HEK293 (cell line): ENCODE measurements around the gene EPS8L3.

Source experiments
- CTCF ChIA-PET: fragments of 350-600 bp; formaldehyde crosslinking; extraction: SDS; loops from one replicate; lab custom pipeline; 2021; ENCODE audit warnings: antibody characterized with exemption; lab: Yijun Ruan, JAX
- POLR2A ChIA-PET: fragments of 300-600 bp; formaldehyde crosslinking; extraction: SDS; loops from one replicate; lab custom pipeline; 2020; ENCODE audit warnings: antibody characterized with exemption, inconsistent platforms; lab: Yijun Ruan, JAX
- H3K27ac ChIP-seq: fragments of 200-500 bp; sonication (Bioruptor generic); 2 replicates; pipeline ENCODE4 v1.5.1; 2014; ENCODE audit warnings: low read depth, low read length, control low read depth, inconsistent platforms; ENCODE audit errors: extremely low read depth
- H3K36me3 ChIP-seq, 2 experiments: fragments of 200-500 bp in 1 of 2; sonication (Bioruptor generic) in 1 of 2; 1 replicate in 1 of 2; 2 replicates in 1 of 2; pipeline ENCODE4 v1.5.1; 2014 to 2017; ENCODE audit warnings: inconsistent platforms in 2 of 2, low read length in 2 of 2; ENCODE audit not compliant: control insufficient read depth in 2 of 2, insufficient read depth in 1 of 2
- H3K4me1 ChIP-seq: fragments of 200-500 bp; sonication (Bioruptor generic); 2 replicates; pipeline ENCODE4 v1.5.1; 2014; ENCODE audit warnings: mild to moderate bottlenecking, low read length, inconsistent platforms; ENCODE audit not compliant: control insufficient read depth, insufficient read depth
- H3K4me3 ChIP-seq: 2 replicates; pipeline ENCODE4 v1.5.1; 2011; ENCODE audit warnings: low read depth, mild to moderate bottlenecking, control low read depth, low read length, moderate library complexity
- H3K9me3 ChIP-seq: fragments of 200-500 bp; sonication (Bioruptor generic); 2 replicates; pipeline ENCODE4 v1.5.1; 2014; ENCODE audit warnings: low read depth, low read length, inconsistent platforms; ENCODE audit not compliant: control insufficient read depth, insufficient read depth
- KLF9 ChIP-seq: fragments of 450-650 bp; formaldehyde crosslinking; IDR thresholded peaks from 2 replicates; pipeline ENCODE4 v1.5.1; 2016; ENCODE audit warnings: missing biosample characterization, missing genetic modification characterization, low read depth
- MZF1 ChIP-seq: fragments of 450-650 bp; formaldehyde crosslinking; IDR thresholded peaks from 2 replicates; pipeline ENCODE4 v1.5.1; 2017; ENCODE audit warnings: missing biosample characterization, missing genetic modification characterization, borderline replicate concordance
- OSR2 ChIP-seq: fragments of 450-650 bp; formaldehyde crosslinking; IDR thresholded peaks from 2 replicates; pipeline ENCODE4 v1.5.1; 2016; ENCODE audit warnings: missing biosample characterization, missing genetic modification characterization
- PRDM1 ChIP-seq: fragments of 450-650 bp; formaldehyde crosslinking; IDR thresholded peaks from 2 replicates; pipeline ENCODE4; 2016; ENCODE audit warnings: missing biosample characterization, missing genetic modification characterization
- SP3 ChIP-seq: fragments of 450-650 bp; formaldehyde crosslinking; IDR thresholded peaks from 2 replicates; pipeline ENCODE4 v1.5.1; 2016; ENCODE audit warnings: missing biosample characterization, missing genetic modification characterization
- TRIM28 ChIP-seq: IDR thresholded peaks from 2 replicates; pipeline ENCODE4 v1.6.1; 2011; ENCODE audit warnings: low read length, control low read depth, borderline replicate concordance
- ZBTB20 ChIP-seq: fragments of 450-650 bp; formaldehyde crosslinking; IDR thresholded peaks from 2 replicates; pipeline ENCODE4 v1.5.1; 2016; ENCODE audit warnings: missing biosample characterization, missing genetic modification characterization
- ZBTB21 ChIP-seq: fragments of 450-650 bp; formaldehyde crosslinking; IDR thresholded peaks from 2 replicates; pipeline ENCODE4 v1.5.1; 2017; ENCODE audit warnings: missing biosample characterization, missing genetic modification characterization
- ZBTB7A ChIP-seq: fragments of 450-650 bp; formaldehyde crosslinking; IDR thresholded peaks from 2 replicates; pipeline ENCODE4 v1.5.1; 2016; ENCODE audit warnings: low read depth, missing biosample characterization, missing genetic modification characterization
- ZFP69B ChIP-seq: fragments of 450-650 bp; formaldehyde crosslinking; IDR thresholded peaks from 2 replicates; pipeline ENCODE4 v1.5.1; 2016; ENCODE audit warnings: missing biosample characterization, missing genetic modification characterization
- ZNF112 ChIP-seq: fragments of 450-650 bp; formaldehyde crosslinking; IDR thresholded peaks from 2 replicates; pipeline ENCODE4 v1.5.0; 2017; ENCODE audit warnings: missing biosample characterization, missing genetic modification characterization
- ZNF132 ChIP-seq: fragments of 450-650 bp; formaldehyde crosslinking; IDR thresholded peaks from 2 replicates; pipeline ENCODE4 v1.5.1; 2017; ENCODE audit warnings: missing biosample characterization, missing genetic modification characterization, borderline replicate concordance
- ZNF16 ChIP-seq: fragments of 450-650 bp; formaldehyde crosslinking; IDR thresholded peaks from 2 replicates; pipeline ENCODE4 v1.5.1; 2016; ENCODE audit warnings: low read depth, missing biosample characterization, missing genetic modification characterization
- ZNF248 ChIP-seq: fragments of 450-650 bp; formaldehyde crosslinking; IDR thresholded peaks from 2 replicates; pipeline ENCODE4 v1.5.1; 2017; ENCODE audit warnings: missing biosample characterization, missing genetic modification characterization
- ZNF37A ChIP-seq: fragments of 450-650 bp; IDR thresholded peaks from 2 replicates; pipeline ENCODE4 v1.5.1; 2018; ENCODE audit warnings: missing biosample characterization, missing genetic modification characterization
- ZNF394 ChIP-seq: fragments of 450-650 bp; formaldehyde crosslinking; IDR thresholded peaks from 2 replicates; pipeline ENCODE4 v1.5.1; 2016; ENCODE audit warnings: missing biosample characterization, missing genetic modification characterization, mild to moderate bottlenecking, moderate library complexity, borderline replicate concordance
- ZNF423 ChIP-seq: fragments of 450-650 bp; formaldehyde crosslinking; IDR thresholded peaks from 2 replicates; pipeline ENCODE4 v1.5.1; 2016; ENCODE audit warnings: missing biosample characterization, missing genetic modification characterization
- ZNF433 ChIP-seq: fragments of 450-650 bp; formaldehyde crosslinking; IDR thresholded peaks from 2 replicates; pipeline ENCODE4 v1.5.1; 2016; ENCODE audit warnings: missing biosample characterization, missing genetic modification characterization, low read depth
- ZNF530 ChIP-seq: fragments of 450-650 bp; formaldehyde crosslinking; IDR thresholded peaks from 2 replicates; pipeline ENCODE4 v1.5.1; 2016; ENCODE audit warnings: low read depth, missing biosample characterization, missing genetic modification characterization
- ZNF600 ChIP-seq: fragments of 450-650 bp; formaldehyde crosslinking; IDR thresholded peaks from 2 replicates; pipeline ENCODE4 v1.5.1; 2016; ENCODE audit warnings: missing biosample characterization, missing genetic modification characterization
- ZNF747 ChIP-seq: fragments of 450-650 bp; formaldehyde crosslinking; IDR thresholded peaks from 2 replicates; pipeline ENCODE4 v1.5.1; 2016; ENCODE audit warnings: missing biosample characterization, missing genetic modification characterization
- TF ChIP-seq, protein P1 (sequence below): fragments of 450-650 bp; formaldehyde crosslinking; IDR thresholded peaks from 2 replicates; pipeline ENCODE4 v1.5.1; 2016; ENCODE audit warnings: missing biosample characterization, missing genetic modification characterization
- TF ChIP-seq, protein P2 (sequence below): fragments of 450-650 bp; formaldehyde crosslinking; IDR thresholded peaks from 2 replicates; pipeline ENCODE4 v1.5.1; 2017; ENCODE audit warnings: missing biosample characterization, missing genetic modification characterization

Gene EPS8L3

DNA sequence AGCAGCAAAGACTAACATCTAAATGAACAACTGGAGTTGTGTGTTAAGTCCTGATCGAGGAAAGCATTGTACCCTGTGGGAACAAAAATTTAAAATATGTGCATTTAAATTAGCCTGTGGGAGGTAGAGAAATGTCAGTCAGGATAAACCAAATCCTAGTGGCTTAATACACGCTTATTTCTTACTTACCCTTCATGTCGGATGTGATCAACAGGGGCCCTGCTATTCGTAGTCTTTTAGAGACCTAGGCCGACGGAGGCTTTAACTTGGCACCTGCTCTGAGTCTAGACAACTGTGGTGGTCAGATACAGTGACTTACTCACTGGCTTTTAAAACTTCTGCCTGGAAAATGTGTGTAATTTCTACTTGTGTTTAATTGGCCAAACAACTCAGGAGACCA lies 33.1 kb downstream of the EPS8L3 start:
- Histone ChIP-seq H3K36me3 (no peaks in the 10 kb centered on the region), H3K9me3 (no peaks in the 10 kb centered on the region), H3K27ac (no peak overlapping the region), H3K4me1 (no peaks in the 10 kb centered on the region), H3K4me3 (no peak overlapping the region)
- POLR2A ChIA-PET = no interaction called here
- CTCF ChIA-PET = interaction anchor here (2.9 kb wide), 1 partner anchor 91 kb away, joined by 6 read pairs; no protein-coding TSS in a partner anchor
- TF ChIP-seq MZF1 (tag by site-specific recombination) (no peak), ZNF433 (tag by site-specific recombination) (no peak), ZBTB7A (no peak), ZNF37A (no peak), ZBTB21 (tag by site-specific recombination) (no peak), ZNF132 (tag by site-specific recombination) (no peak), PRDM1 (tag by site-specific recombination) (no peak), ZNF16 (tag by site-specific recombination) (no peak), ZFP69B (tag by site-specific recombination) (no peak), ZNF394 (no peak)

DNA sequence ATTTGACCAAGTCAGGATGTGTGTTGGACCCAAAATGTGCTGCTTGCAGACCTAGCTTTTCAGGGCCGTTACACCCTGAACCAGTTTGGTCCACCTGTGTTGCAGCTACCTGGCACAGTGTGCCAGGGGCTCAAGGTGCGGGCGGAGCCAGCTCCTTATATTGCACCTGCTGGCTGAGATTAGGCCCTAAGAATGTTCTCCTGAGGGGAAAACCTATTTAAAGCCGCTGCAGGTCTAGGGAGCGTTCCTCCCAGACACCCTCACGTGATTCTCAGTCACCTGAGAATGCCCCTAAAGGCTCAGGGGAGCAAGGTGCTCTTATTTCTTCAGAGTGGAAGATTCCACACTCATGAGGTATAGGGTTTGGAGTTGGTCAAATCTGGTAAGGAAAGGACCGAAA lies 34.9 kb downstream of the EPS8L3 start:
- CTCF ChIA-PET = interaction anchor here (0.9 to 2.9 kb wide), 3 partner anchors 69 to 183 kb away, joined by 3 to 6 read pairs (median 4); no protein-coding TSS in a partner anchor
- POLR2A ChIA-PET = no interaction called here

DNA sequence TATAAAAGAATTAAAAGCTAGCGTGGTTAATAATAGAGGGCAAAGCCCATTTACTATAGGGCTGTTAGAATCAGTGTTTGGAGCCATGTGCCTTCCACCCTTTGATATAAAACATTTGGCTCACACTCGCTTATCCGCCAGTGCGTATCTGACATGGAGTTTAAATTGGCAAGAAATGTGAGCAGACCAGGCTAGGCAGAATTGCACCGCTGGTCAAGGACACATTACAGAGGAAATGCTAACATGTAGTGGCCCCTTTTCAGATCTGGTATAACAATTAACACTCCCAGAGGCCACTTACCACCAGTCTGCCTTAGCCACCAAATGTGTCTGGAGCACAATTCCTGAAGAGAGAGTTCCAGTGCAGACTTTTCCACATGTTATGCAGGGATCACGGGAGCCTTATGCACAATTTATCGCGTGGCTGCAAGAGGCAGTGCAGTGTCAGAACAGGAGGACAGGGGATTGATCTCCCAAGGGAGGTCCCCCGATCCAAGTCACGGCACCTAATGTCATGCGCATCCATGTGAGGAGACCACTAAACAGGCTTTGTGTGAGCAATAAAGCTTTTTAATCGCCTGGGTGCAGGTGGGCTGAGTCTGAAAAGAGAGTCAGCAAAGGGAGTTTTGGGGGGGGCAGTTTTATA lies 36.9 kb downstream of the EPS8L3 start:
- Histone ChIP-seq H3K4me1 (no peaks in the 10 kb centered on the region), H3K27ac (no peak overlapping the region), H3K9me3 (no peaks in the 10 kb centered on the region), H3K36me3 (no peaks in the 10 kb centered on the region), H3K4me3 (no peak overlapping the region)
- ChIA-PET POLR2A (no interaction called here), CTCF (interaction anchor here (0.6 to 1.4 kb wide), 4 partner anchors 44 to 728 kb away, joined by 3 read pairs; no protein-coding TSS in a partner anchor)
- TF ChIP-seq, protein P1, sequence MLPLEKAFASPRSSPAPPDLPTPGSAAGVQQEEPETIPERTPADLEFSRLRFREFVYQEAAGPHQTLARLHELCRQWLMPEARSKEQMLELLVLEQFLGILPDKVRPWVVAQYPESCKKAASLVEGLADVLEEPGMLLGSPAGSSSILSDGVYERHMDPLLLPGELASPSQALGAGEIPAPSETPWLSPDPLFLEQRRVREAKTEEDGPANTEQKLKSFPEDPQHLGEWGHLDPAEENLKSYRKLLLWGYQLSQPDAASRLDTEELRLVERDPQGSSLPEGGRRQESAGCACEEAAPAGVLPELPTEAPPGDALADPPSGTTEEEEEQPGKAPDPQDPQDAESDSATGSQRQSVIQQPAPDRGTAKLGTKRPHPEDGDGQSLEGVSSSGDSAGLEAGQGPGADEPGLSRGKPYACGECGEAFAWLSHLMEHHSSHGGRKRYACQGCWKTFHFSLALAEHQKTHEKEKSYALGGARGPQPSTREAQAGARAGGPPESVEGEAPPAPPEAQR = no peak
- TF ChIP-seq ZNF248 (tag by site-specific recombination) (no peak), ZNF423 (tag by site-specific recombination) (no peak), ZNF530 (tag by site-specific recombination) (no peak), TRIM28 (0 out of 2 replicates have a peak, but pooled peaks have one; percentile 52), ZNF37A (no peak)

More for the DNA sequence above, 34.9 kb downstream of the EPS8L3 start:
- Histone ChIP-seq H3K36me3 (no peaks in the 10 kb centered on the region), H3K27ac (no peak overlapping the region), H3K4me1 (no peaks in the 10 kb centered on the region), H3K9me3 (no peaks in the 10 kb centered on the region), H3K4me3 (no peak overlapping the region)
- TF ChIP-seq ZBTB20 (tag by site-specific recombination) (no peak), OSR2 (tag by site-specific recombination) (no peak), ZNF600 (no peak), KLF9 (tag by site-specific recombination) (no peak), ZNF747 (tag by site-specific recombination) (no peak), SP3 (tag by site-specific recombination) (no peak), ZNF112 (tag by site-specific recombination) (no peak)
- TF ChIP-seq, protein P2, sequence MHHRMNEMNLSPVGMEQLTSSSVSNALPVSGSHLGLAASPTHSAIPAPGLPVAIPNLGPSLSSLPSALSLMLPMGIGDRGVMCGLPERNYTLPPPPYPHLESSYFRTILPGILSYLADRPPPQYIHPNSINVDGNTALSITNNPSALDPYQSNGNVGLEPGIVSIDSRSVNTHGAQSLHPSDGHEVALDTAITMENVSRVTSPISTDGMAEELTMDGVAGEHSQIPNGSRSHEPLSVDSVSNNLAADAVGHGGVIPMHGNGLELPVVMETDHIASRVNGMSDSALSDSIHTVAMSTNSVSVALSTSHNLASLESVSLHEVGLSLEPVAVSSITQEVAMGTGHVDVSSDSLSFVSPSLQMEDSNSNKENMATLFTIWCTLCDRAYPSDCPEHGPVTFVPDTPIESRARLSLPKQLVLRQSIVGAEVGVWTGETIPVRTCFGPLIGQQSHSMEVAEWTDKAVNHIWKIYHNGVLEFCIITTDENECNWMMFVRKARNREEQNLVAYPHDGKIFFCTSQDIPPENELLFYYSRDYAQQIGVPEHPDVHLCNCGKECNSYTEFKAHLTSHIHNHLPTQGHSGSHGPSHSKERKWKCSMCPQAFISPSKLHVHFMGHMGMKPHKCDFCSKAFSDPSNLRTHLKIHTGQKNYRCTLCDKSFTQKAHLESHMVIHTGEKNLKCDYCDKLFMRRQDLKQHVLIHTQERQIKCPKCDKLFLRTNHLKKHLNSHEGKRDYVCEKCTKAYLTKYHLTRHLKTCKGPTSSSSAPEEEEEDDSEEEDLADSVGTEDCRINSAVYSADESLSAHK (tag by site-specific recombination) = no peak
